ENCODE data around the gene CD81. TPM values are rescaled to one million over a fixed set of nuclear protein-coding genes. Genes with fewer than 3 reads are reported as not detected.

Gene CD81
- total RNA-seq, 1 experiment from 2014 or later = 165 TPM

- peaks cover 4% of the 10 kb centered on the region for H3K36me3 ChIP-seq (replicated peaks; ENCODE audit: control insufficient read depth, insufficient read depth, low read length)
- no peaks in the 10 kb centered on the region for H3K27me3 ChIP-seq (ENCODE audit: control insufficient read depth, insufficient read depth, low read length)
- no peak for DNase-seq
- H3K4me3 ChIP-seq (ENCODE audit: insufficient read depth, low read depth, low read length) = no peak overlapping the region
These were observed 19.4 kb downstream of the CD81 start for GRCh38 chr11:2396471-2396870.

DNA sequence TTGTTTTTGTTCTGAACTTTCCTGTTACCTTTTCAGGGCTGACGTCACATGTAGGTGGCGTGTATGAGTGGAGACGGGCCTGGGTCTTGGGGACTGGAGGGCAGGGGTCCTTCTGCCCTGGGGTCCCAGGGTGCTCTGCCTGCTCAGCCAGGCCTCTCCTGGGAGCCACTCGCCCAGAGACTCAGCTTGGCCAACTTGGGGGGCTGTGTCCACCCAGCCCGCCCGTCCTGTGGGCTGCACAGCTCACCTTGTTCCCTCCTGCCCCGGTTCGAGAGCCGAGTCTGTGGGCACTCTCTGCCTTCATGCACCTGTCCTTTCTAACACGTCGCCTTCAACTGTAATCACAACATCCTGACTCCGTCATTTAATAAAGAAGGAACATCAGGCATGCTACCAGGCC lies 19.9 kb downstream of the CD81 start:
- Histone ChIP-seq H3K36me3 (replicated peaks; ENCODE audit: control insufficient read depth, insufficient read depth, low read length) (peaks cover 4% of the 10 kb centered on the region), H3K4me3 (ENCODE audit: insufficient read depth, low read depth, low read length) (no peak overlapping the region), H3K27me3 (ENCODE audit: control insufficient read depth, insufficient read depth, low read length) (no peaks in the 10 kb centered on the region)
- no peak for DNase-seq

DNA sequence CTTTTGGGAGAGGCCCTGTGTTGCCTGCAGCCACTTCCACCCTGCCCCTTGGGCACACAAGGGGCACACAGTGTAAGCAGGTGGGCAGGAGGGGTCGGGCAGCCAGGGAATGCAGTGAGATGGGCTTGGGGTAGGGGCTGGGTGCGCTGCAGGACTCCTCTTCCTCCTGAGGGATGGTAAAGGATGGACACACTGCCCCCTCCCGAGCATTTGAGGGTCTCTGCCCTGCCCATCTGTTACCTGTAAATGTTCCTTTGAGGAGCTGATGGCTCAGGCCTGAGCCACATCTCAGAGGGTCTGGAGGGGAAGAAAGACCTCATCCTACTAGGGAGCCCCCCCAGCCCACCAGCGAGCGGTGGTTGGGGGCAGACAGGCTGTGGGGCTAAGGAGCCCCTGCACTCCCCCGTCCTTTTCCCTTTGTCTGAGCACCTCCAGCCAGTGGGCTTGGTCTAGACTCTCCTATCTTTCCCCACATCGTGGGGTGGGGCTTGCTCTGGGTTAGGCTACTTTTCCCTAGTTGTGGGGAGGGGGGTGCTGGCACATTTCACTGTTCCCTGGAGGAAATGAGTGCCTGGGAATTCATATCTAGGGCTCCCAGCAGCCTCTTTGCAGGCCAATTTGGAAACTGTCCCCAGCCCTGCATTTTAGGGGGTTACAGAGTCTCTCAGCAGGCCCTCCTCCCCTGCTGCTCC lies 21.7 kb downstream of the CD81 start:
- H3K36me3 ChIP-seq (replicated peaks; ENCODE audit: control insufficient read depth, insufficient read depth, low read length) = peaks cover 6% of the 10 kb centered on the region
- peak; percentile 71 for DNase-seq
- H3K4me3 ChIP-seq (ENCODE audit: insufficient read depth, low read depth, low read length) = no peak overlapping the region
- H3K27me3 ChIP-seq (ENCODE audit: control insufficient read depth, insufficient read depth, low read length) = no peaks in the 10 kb centered on the region

DNA sequence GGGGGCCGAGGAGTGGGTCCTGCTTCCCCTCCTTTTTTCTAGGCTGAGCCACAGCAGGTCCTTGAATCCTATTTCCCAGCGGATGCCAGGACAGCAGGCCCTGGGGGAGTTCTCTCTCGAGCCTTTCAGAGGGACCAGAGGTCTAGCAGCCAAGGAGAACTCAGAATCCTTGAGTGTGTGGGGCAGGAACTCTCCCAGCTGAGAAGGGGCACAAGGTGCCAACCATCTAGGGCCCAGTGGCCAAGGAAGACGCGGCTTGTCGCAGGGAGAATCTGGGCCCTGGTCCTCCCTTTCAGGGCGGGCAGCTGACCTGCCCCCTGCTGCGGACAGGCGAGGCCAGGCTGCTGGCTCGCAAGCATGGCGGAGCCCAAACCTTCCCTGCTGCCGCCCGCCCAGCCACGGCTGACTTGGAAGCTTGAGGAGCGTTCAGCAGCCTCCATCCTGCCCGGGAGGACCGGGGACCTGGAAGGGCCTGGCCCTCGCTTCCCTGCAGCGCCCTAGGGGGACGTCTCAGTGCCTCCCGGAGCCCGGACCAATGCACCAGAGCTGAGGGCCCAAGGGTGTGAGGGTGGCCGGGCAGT lies 22.5 kb downstream of the CD81 start:
- peak overlapping the region; percentile 76 for H3K4me3 ChIP-seq (ENCODE audit: insufficient read depth, low read depth, low read length)
- peak; percentile 89 for DNase-seq
- H3K36me3 ChIP-seq (replicated peaks; ENCODE audit: control insufficient read depth, insufficient read depth, low read length) = peaks cover 6% of the 10 kb centered on the region
- no peaks in the 10 kb centered on the region for H3K27me3 ChIP-seq (ENCODE audit: control insufficient read depth, insufficient read depth, low read length)

DNA sequence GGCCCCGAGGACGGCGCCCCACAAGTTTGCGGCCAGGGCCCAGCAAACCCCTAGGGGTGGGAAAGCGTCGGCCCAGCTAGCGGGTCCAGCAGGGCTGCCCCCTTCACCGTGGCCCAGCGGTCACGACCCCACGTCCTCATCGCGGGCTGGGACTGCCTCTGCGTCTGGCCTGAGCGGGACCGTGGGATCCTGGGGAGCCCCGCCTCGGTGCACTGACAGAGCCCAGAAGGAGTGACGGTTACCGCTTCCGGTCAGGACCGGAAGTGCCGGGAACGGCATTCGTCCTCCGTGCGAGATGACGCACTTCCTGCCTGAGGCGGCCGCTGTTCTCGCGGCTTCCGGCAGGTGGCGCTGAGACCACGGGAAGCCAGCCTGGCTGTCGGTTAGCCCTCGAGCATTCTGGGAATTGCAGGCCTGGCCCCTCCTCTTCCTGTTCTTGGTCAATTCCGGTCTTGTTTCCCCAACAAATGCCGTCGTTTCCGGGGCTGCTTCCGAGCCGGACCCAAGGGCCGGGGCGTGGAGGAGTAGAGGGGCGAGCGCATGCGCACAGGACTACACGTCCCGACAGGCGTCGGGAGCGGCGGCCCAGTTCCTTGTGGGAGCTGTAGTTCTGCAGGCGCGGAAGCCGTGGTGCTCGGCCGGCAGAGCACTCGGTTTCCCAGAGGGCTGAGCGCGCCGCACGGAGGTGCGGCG lies 23.1 kb downstream of the CD81 start, which contains the start of gene TSSC4:
Gene TSSC4, plus strand, starts transcription at position 682 of the 693 bp plus-strand sequence. CDS start 1,884 bp downstream, outside the sequence.
- Histone ChIP-seq H3K36me3 (replicated peaks; ENCODE audit: control insufficient read depth, insufficient read depth, low read length) (peaks cover 6% of the 10 kb centered on the region), H3K27me3 (ENCODE audit: control insufficient read depth, insufficient read depth, low read length) (no peaks in the 10 kb centered on the region), H3K4me3 (ENCODE audit: insufficient read depth, low read depth, low read length) (peak within 1 kb of the TSS; percentile 99)
- peak; percentile 100 for DNase-seq

DNA sequence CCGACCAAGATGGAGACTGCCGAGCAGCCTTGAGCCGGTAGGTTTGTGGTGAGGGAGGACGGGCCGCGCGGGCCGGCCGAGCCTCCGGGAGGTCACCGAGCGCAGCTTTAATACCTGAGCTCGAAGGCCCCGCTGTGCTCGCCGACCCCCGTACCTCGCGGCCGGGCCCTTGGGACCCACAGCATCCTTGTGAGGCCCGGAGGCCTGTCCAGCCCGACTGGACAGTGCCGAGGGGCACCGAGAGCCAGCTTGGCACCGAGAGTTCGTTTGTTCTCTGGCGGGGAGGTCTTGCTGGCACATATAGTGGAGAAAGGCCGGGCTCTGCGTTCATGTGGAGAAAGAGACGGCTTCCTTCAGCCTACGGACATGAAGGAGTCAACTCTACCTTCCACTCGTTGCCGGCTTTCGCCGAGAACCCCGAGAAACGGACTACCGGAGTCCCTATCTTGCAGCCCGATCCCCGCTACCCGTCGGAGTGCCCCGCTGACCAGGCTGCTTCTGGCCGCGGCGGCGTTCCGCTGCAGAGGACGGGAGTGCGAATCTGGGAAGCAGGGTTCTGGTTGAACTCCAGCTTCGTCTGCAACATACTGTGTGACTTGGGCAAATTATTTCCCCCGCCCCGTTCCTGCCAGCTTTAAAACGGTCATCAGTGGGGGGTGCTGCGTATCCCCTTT lies 23.8 kb downstream of the CD81 start:
- Histone ChIP-seq H3K27me3 (ENCODE audit: control insufficient read depth, insufficient read depth, low read length) (no peaks in the 10 kb centered on the region), H3K4me3 (ENCODE audit: insufficient read depth, low read depth, low read length) (peak overlapping the region; percentile 99), H3K36me3 (replicated peaks; ENCODE audit: control insufficient read depth, insufficient read depth, low read length) (peaks cover 3% of the 10 kb centered on the region)
- no peak for DNase-seq

GRCh38 chr11:2401436-2401984 lies 24.4 kb downstream of the CD81 start:
- H3K4me3 ChIP-seq (ENCODE audit: insufficient read depth, low read depth, low read length) = peak overlapping the region; percentile 99
- H3K27me3 ChIP-seq (ENCODE audit: control insufficient read depth, insufficient read depth, low read length) = no peaks in the 10 kb centered on the region
- no peak for DNase-seq
- peaks cover 3% of the 10 kb centered on the region for H3K36me3 ChIP-seq (replicated peaks; ENCODE audit: control insufficient read depth, insufficient read depth, low read length)

DNA sequence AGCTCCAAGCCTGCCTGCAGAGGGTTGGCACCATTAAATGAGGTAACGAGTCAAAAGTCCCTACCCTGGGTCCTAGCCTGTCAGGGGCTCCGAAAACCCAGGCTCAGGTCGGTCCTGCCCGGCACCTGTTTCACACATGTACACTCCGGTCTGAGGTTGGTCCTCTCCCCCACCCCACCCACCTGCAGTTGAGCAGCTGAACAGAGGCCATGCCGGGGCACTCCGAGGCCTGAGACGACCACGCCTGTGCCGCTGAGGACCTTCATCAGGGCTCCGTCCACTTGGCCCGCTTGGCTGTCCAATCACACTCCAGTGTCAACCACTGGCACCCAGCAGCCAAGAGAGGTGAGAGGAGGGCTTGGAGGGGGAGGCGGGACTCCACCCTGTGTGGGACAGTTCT lies 25.0 kb downstream of the CD81 start:
- Histone ChIP-seq H3K4me3 (ENCODE audit: insufficient read depth, low read depth, low read length) (no peak overlapping the region), H3K27me3 (ENCODE audit: control insufficient read depth, insufficient read depth, low read length) (no peaks in the 10 kb centered on the region)
- DNase-seq = no peak

GRCh38 chr11:2402890-2403645 lies 26.0 kb downstream of the CD81 start:
- no peaks in the 10 kb centered on the region for H3K27me3 ChIP-seq (ENCODE audit: control insufficient read depth, insufficient read depth, low read length)
- H3K36me3 ChIP-seq (replicated peaks; ENCODE audit: control insufficient read depth, insufficient read depth, low read length) = peaks cover 2% of the 10 kb centered on the region
- DNase-seq = no peak
- H3K4me3 ChIP-seq (ENCODE audit: insufficient read depth, low read depth, low read length) = no peak overlapping the region

More for the DNA sequence above, 25.0 kb downstream of the CD81 start:
- peaks cover 3% of the 10 kb centered on the region for H3K36me3 ChIP-seq (replicated peaks; ENCODE audit: control insufficient read depth, insufficient read depth, low read length)

- H3K4me3 ChIP-seq (ENCODE audit: insufficient read depth, low read depth, low read length) = no peak overlapping the region
- DNase-seq = no peak
- no peaks in the 10 kb centered on the region for H3K27me3 ChIP-seq (ENCODE audit: control insufficient read depth, insufficient read depth, low read length)
- peaks cover 2% of the 10 kb centered on the region for H3K36me3 ChIP-seq (replicated peaks; ENCODE audit: control insufficient read depth, insufficient read depth, low read length)
These were observed 27.7 kb downstream of the CD81 start for GRCh38 chr11:2404735-2405196.

GRCh38 chr11:2406451-2406850 lies 29.3 kb downstream of the CD81 start:
- peaks cover 2% of the 10 kb centered on the region for H3K36me3 ChIP-seq (replicated peaks; ENCODE audit: control insufficient read depth, insufficient read depth, low read length)
- H3K27me3 ChIP-seq (ENCODE audit: control insufficient read depth, insufficient read depth, low read length) = no peaks in the 10 kb centered on the region
- DNase-seq = no peak
- no peak overlapping the region for H3K4me3 ChIP-seq (ENCODE audit: insufficient read depth, low read depth, low read length)

DNA sequence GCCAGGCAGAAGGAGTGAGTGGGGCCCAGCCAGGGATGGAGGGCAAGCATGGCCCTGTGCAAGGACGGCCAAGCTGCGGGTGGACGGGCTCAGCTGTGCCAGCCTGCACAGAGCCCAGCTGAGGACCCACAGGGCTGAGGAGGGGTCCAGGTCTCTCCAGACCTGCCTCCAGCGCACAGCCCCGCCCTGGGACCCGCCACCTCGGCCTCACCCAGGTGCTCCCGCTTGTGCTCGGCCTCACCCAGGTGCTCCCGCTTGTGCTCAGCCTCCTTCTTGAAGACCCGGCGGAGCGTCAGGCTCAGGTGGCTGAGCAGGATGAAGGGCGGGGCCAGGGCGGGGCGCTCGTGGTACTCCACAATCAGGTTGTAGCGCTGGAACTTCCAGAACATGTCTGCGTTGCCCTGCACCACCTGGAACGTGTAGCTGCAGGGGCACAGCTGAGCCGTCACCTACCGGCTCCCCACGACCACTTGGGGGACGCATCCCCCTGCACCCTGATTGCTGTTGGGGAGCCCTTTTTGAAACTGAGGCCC lies 29.8 kb downstream of the CD81 start:
- no peak overlapping the region for H3K4me3 ChIP-seq (ENCODE audit: insufficient read depth, low read depth, low read length)
- H3K27me3 ChIP-seq (ENCODE audit: control insufficient read depth, insufficient read depth, low read length) = no peaks in the 10 kb centered on the region
- DNase-seq = no peak
- H3K36me3 ChIP-seq (replicated peaks; ENCODE audit: control insufficient read depth, insufficient read depth, low read length) = peaks cover 2% of the 10 kb centered on the region

GRCh38 chr11:2408671-2409070 lies 31.6 kb downstream of the CD81 start:
- Histone ChIP-seq H3K4me3 (ENCODE audit: insufficient read depth, low read depth, low read length) (no peak overlapping the region), H3K27me3 (ENCODE audit: control insufficient read depth, insufficient read depth, low read length) (no peaks in the 10 kb centered on the region), H3K36me3 (replicated peaks; ENCODE audit: control insufficient read depth, insufficient read depth, low read length) (no peaks in the 10 kb centered on the region)
- DNase-seq = no peak
